Activated B cell treated with CpG ODN at 0.5 μM for 24 hours (primary cell): ENCODE data around the gene NIPAL1. TPM values are rescaled to one million over a fixed set of nuclear protein-coding genes. Genes with fewer than 3 reads are reported as not detected.

Experiments
- ATAC-seq: fragments of 200-7000 bp; cut with Tn5 transposase; one replicate; pipeline ENCODE4 v1.10.0; 2021; ENCODE audit warnings: low read depth, mild to moderate bottlenecking, moderate library complexity
- CTCF ChIA-PET: fragments of 350-600 bp; sonication (Branson Sonifier 250); formaldehyde crosslinking; loops from one replicate; lab custom pipeline; 2021; ENCODE audit warnings: antibody characterized with exemption; lab: Charles Lee
- POLR2A ChIA-PET: fragments of 350-600 bp; sonication (Branson Sonifier 250); formaldehyde crosslinking; loops from one replicate; lab custom pipeline; 2021; ENCODE audit warnings: antibody characterized with exemption; lab: Charles Lee
- DNase-seq: peaks from one replicate; pipeline ENCODE4 v3.0.0; 2022
- H3K27ac Mint-ChIP-seq: one replicate; pipeline ENCODE4 v1.8.0; 2020; ENCODE audit warnings: mixed read lengths
- H3K27me3 Mint-ChIP-seq: one replicate; pipeline ENCODE4 v1.8.0; 2021; ENCODE audit warnings: mixed read lengths
- H3K36me3 Mint-ChIP-seq: one replicate; pipeline ENCODE4 v1.8.0; 2021; ENCODE audit warnings: low read depth, mixed read lengths
- H3K4me1 Mint-ChIP-seq: one replicate; pipeline ENCODE4 v1.8.0; 2021; ENCODE audit warnings: mixed read lengths
- H3K4me3 Mint-ChIP-seq: one replicate; pipeline ENCODE4 v1.8.0; 2020; ENCODE audit warnings: mild to moderate bottlenecking, mixed read lengths
- H3K9me3 Mint-ChIP-seq: one replicate; pipeline ENCODE4 v1.8.0; 2020; ENCODE audit warnings: mixed read lengths
- CTCF ChIP-seq: fragments of 200-600 bp; IDR thresholded peaks from one replicate; pipeline ENCODE4 v1.8.0; 2022; ENCODE audit warnings: antibody characterized with exemption, mild to moderate bottlenecking
- intact Hi-C: fragments of 100-400 bp; cut with micrococcal nuclease; formaldehyde crosslinking; loops from one replicate; pipeline ENCODE4 v1.15.1; 2024
- total RNA-seq: library from RNA; stranded (reverse); gene quantifications from 2 replicates; pipeline ENCODE4 v1.2.3, GENCODE V29; 2022

NIPAL1 gene
- total RNA-seq, 1 donor from 2014 or later: 0.69 TPM

DNA sequence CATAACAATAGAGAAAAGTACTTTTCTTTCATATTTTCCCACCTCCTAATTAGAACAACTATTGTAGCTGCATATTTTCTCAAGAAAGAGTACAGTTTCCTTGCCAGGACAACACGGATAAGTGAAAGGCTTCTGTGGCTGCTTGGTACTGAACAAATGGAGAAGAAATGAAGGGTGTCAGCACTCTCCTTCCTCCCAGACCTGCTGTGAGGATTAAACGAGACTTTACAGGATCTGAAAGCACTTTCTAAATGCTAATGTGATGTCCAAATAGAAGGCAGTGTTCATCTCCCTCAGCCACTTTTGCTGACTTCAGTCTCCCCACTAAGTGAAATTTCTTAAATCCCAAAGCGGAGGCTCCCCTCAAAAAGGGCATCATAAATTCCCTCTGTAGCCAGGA lies 13.9 kb downstream of the NIPAL1 start:
- intact Hi-C loops: no loop called here
- CTCF ChIA-PET: no interaction called here
- TF ChIP-seq CTCF: no peak
- H3K9me3 Mint-ChIP-seq: no peaks in the 10 kb centered on the region
- H3K4me1 Mint-ChIP-seq: peaks cover 26% of the 10 kb centered on the region
- no peak overlapping the region for H3K27ac Mint-ChIP-seq
- H3K27me3 Mint-ChIP-seq: peaks cover 12% of the 10 kb centered on the region
- POLR2A ChIA-PET: no interaction called here
- no peak overlapping the region for H3K4me3 Mint-ChIP-seq
- H3K36me3 Mint-ChIP-seq: no peaks in the 10 kb centered on the region
- ATAC-seq (no peak), DNase-seq (no peak)

GRCh38 chr4:48031802-48032525 lies 15.4 kb downstream of the NIPAL1 start:
- no peak for DNase-seq
- CTCF ChIA-PET: interaction anchor here (0.6 to 5.3 kb wide), 4 partner anchors 16 to 55 kb away, joined by 3 to 90 read pairs (median 29); no protein-coding TSS in a partner anchor
- Mint-ChIP-seq H3K9me3 (no peaks in the 10 kb centered on the region), H3K36me3 (no peaks in the 10 kb centered on the region), H3K4me3 (no peak overlapping the region), H3K4me1 (peaks cover 40% of the 10 kb centered on the region), H3K27me3 (peaks cover 6% of the 10 kb centered on the region), H3K27ac (no peak overlapping the region)
- intact Hi-C loops: loop anchor here (2.0 kb wide), 1 partner anchor 15 kb away; no protein-coding TSS in a partner anchor
- no peak for ATAC-seq
- POLR2A ChIA-PET: no interaction called here
- no peak for TF ChIP-seq CTCF

- CTCF ChIA-PET: interaction anchor here (0.6 to 5.3 kb wide), 5 partner anchors 16 to 77 kb away, joined by 3 to 90 read pairs (median 8); no protein-coding TSS in a partner anchor
- ATAC-seq (no peak), DNase-seq (no peak)
- Mint-ChIP-seq H3K27me3 (peaks cover 6% of the 10 kb centered on the region), H3K4me3 (no peak overlapping the region), H3K4me1 (peaks cover 47% of the 10 kb centered on the region), H3K9me3 (no peaks in the 10 kb centered on the region), H3K36me3 (no peaks in the 10 kb centered on the region), H3K27ac (no peak overlapping the region)
- intact Hi-C loops: loop anchor here (2.0 kb wide), 1 partner anchor 14 kb away; no protein-coding TSS in a partner anchor
- POLR2A ChIA-PET: no interaction called here
- no peak for TF ChIP-seq CTCF
Observed at GRCh38 chr4:48032721-48033120, 16.1 kb downstream of the NIPAL1 start.

DNA sequence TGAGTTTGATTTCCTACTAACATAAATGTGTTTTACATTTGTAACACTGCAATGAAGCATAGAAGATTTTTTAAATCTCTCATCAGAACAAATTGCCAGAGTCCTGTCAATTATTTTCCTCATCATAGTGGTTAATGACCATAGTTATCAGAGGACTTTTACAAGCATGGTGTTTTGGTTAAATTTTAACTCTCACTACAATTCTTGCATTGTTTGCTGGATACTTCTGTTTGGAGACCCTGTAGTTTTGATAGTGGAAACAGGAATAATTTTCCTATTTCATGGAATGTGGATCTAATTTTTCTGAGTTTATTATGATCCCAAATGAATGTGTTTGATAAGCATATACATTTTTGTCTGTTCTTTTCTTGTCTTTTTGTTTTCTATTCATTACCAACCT lies 16.8 kb downstream of the NIPAL1 start:
- ChIA-PET POLR2A (interaction anchor here (1.9 kb wide), 1 partner anchor 14 kb away, joined by 17 read pairs; no protein-coding TSS in a partner anchor), CTCF (interaction anchor here (0.7 to 5.3 kb wide), 11 partner anchors 11 to 104 kb away, joined by 3 to 90 read pairs (median 5); no protein-coding TSS in a partner anchor)
- no peak for ATAC-seq
- H3K36me3 Mint-ChIP-seq: no peaks in the 10 kb centered on the region
- H3K27me3 Mint-ChIP-seq: peaks cover 6% of the 10 kb centered on the region
- intact Hi-C loops: loop anchor here (2.0 kb wide), 1 partner anchor 13 kb away; no protein-coding TSS in a partner anchor
- H3K9me3 Mint-ChIP-seq: no peaks in the 10 kb centered on the region
- no peak overlapping the region for H3K4me3 Mint-ChIP-seq
- TF ChIP-seq CTCF: no peak
- no peak for DNase-seq
- no peak overlapping the region for H3K27ac Mint-ChIP-seq
- H3K4me1 Mint-ChIP-seq: peaks cover 49% of the 10 kb centered on the region

GRCh38 chr4:48033825-48034413 lies 17.3 kb downstream of the NIPAL1 start:
- Mint-ChIP-seq H3K4me1 (peaks cover 46% of the 10 kb centered on the region), H3K4me3 (no peak overlapping the region), H3K9me3 (no peaks in the 10 kb centered on the region), H3K27me3 (peaks cover 2% of the 10 kb centered on the region), H3K36me3 (no peaks in the 10 kb centered on the region), H3K27ac (peak overlapping the region; percentile 36)
- POLR2A ChIA-PET: interaction anchor here (1.9 kb wide), 1 partner anchor 13 kb away, joined by 17 read pairs; no protein-coding TSS in a partner anchor
- ATAC-seq (peak; percentile 69), DNase-seq (no peak)
- peak; percentile 23 for TF ChIP-seq CTCF
- CTCF ChIA-PET: interaction anchor here (0.7 to 5.3 kb wide), 14 partner anchors 10 to 105 kb away, joined by 3 to 90 read pairs (median 4); no protein-coding TSS in a partner anchor
- intact Hi-C loops: loop anchor here (1.0 to 2.0 kb wide), 3 partner anchors 13 to 53 kb away; partner anchors contain the start of genes CNGA1 and NIPAL1
